Neural progenitor cell (in vitro differentiated cells): ENCODE results near the gene GJB1. TPM values are rescaled to one million over a fixed set of nuclear protein-coding genes. Genes with fewer than 3 reads are reported as not detected.
A peak's percentile ranks its signal among the peaks of the same experiment; 100 is the strongest.
"Not testable (repeated sequence)": the region's sequence is repeated elsewhere in the genome, so short reads cannot be mapped to it uniquely, and the experiment has no call there.

Experiments used
- DNase-seq: peaks from one replicate; pipeline ENCODE4 v3.0.0-alpha.2; 2016; ENCODE audit warnings: low spot score
- H2AFZ ChIP-seq: fragments of 200-600 bp; sonication (generic); replicated peaks from 2 replicates; pipeline ENCODE4 v1.6.1; 2016; ENCODE audit warnings: antibody characterized with exemption
- H3F3A ChIP-seq: fragments of 200-600 bp; sonication (generic); 2 replicates; pipeline ENCODE4 v1.6.1; 2016; ENCODE audit warnings: antibody characterized with exemption, low read depth
- H3K27ac ChIP-seq: fragments of 200-600 bp; sonication (generic); 2 replicates; pipeline ENCODE4 v1.5.1; 2016; ENCODE audit warnings: mild to moderate bottlenecking
- H3K27me3 ChIP-seq: fragments of 200-600 bp; sonication (generic); 2 replicates; pipeline ENCODE4 v1.6.1; 2016; ENCODE audit warnings: mild to moderate bottlenecking, moderate library complexity
- H3K36me3 ChIP-seq: fragments of 200-600 bp; sonication (generic); 2 replicates; pipeline ENCODE4 v1.5.1; 2016
- H3K4me1 ChIP-seq: fragments of 200-600 bp; sonication (generic); 2 replicates; pipeline ENCODE4 v1.6.1; 2016; ENCODE audit warnings: mixed run types
- H3K4me2 ChIP-seq: fragments of 200-600 bp; sonication (generic); 2 replicates; pipeline ENCODE4 v1.6.1; 2016
- H3K4me3 ChIP-seq: fragments of 200-600 bp; sonication (generic); 2 replicates; pipeline ENCODE4 v1.5.1; 2016
- H3K79me2 ChIP-seq: fragments of 200-600 bp; sonication (generic); 2 replicates; pipeline ENCODE4 v1.6.1; 2016; ENCODE audit warnings: low read depth
- H3K9ac ChIP-seq: fragments of 200-600 bp; sonication (generic); 2 replicates; pipeline ENCODE4 v1.6.1; 2016
- H3K9me3 ChIP-seq: fragments of 200-600 bp; sonication (generic); 2 replicates; pipeline ENCODE4 v1.5.1; 2016; ENCODE audit warnings: low read depth
- H4K20me1 ChIP-seq: fragments of 200-600 bp; sonication (generic); 2 replicates; pipeline ENCODE4 v1.6.1; 2016; ENCODE audit warnings: low read depth
- H3K27ac Mint-ChIP-seq: 3 replicates; pipeline ENCODE4 v1.8.0; 2021; ENCODE audit warnings: mixed read lengths
- H3K27me3 Mint-ChIP-seq: 2 replicates; pipeline ENCODE4 v1.8.0; 2022; ENCODE audit warnings: low read depth, mild to moderate bottlenecking, inconsistent platforms, moderate library complexity, mixed read lengths; ENCODE audit not compliant: insufficient read depth
- H3K36me3 Mint-ChIP-seq: 3 replicates; pipeline ENCODE4 v1.8.0; 2021; ENCODE audit warnings: mixed read lengths
- H3K4me1 Mint-ChIP-seq: 3 replicates; pipeline ENCODE4 v1.8.0; 2021; ENCODE audit warnings: mixed read lengths
- H3K4me3 Mint-ChIP-seq: 3 replicates; pipeline ENCODE4 v1.8.0; 2021; ENCODE audit warnings: mild to moderate bottlenecking, moderate library complexity, mixed read lengths
- H3K9me3 Mint-ChIP-seq: 3 replicates; pipeline ENCODE4 v1.8.0; 2020; ENCODE audit warnings: mixed read lengths
- EZH2 ChIP-seq: fragments of 200-600 bp; sonication (generic); IDR thresholded peaks from 2 replicates; pipeline ENCODE4 v1.6.1; 2017; ENCODE audit warnings: antibody characterized with exemption, mild to moderate bottlenecking, moderate library complexity
- EZH2phosphoT487 ChIP-seq: fragments of 200-600 bp; sonication (generic); IDR thresholded peaks from 2 replicates; pipeline ENCODE4 v1.6.1; 2017; ENCODE audit warnings: antibody characterized with exemption
- total RNA-seq: library from RNA; depleted of rRNA; stranded (reverse); fragments of >200 nt; gene quantifications from 2 replicates; pipeline ENCODE4 v1.2.3, GENCODE V29; 2015; ENCODE audit warnings: low replicate concordance
- TF ChIP-seq, protein P1 (sequence below): fragments of 200-600 bp; sonication (generic); IDR thresholded peaks from 2 replicates; pipeline ENCODE4 v1.5.1; 2017; ENCODE audit warnings: antibody characterized with exemption, mild to moderate bottlenecking

The GJB1 gene
- total RNA-seq, 1 donor from 2014 or later = not detected

DNA sequence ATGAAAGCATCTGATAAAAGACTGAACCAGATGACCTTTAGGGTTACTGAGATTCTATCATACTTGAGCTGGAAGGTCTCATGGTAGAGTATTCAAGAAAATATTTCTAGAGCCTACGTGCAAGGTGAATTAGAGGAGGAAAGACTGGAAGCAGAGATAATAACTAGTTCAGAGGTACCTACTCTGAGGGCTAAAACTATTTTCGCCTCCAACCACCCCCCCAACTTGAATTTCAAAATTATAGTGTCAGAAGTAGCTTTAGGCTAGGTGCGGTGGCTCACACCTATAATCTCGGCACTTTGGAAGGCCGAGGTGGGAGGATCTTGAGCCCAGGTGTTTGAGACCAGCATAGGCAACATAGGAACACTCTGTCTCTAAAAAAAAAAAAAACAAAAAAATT is 47.5 kb upstream of the GJB1 start:
- Histone ChIP-seq H3K9me3 (no peaks in the 10 kb centered on the region), H3K27me3 (no peaks in the 10 kb centered on the region), H3K4me2 (no peak overlapping the region), H3K4me3 (no peak overlapping the region), H3K79me2 (no peaks in the 10 kb centered on the region), H3K27ac (no peak overlapping the region), H3F3A (no peaks in the 10 kb centered on the region), H3K4me1 (peaks cover 4% of the 10 kb centered on the region), H2AFZ (no peak overlapping the region), H3K36me3 (no peaks in the 10 kb centered on the region), H3K9ac (no peak overlapping the region), H4K20me1 (no peaks in the 10 kb centered on the region)
- peaks cover 10% of the 10 kb centered on the region for H3K9me3 Mint-ChIP-seq
- H3K4me1 Mint-ChIP-seq = peaks cover 15% of the 10 kb centered on the region
- peaks cover 8% of the 10 kb centered on the region for H3K36me3 Mint-ChIP-seq
- no peak for DNase-seq
- TF ChIP-seq EZH2 = no peak
- TF ChIP-seq, protein P1, sequence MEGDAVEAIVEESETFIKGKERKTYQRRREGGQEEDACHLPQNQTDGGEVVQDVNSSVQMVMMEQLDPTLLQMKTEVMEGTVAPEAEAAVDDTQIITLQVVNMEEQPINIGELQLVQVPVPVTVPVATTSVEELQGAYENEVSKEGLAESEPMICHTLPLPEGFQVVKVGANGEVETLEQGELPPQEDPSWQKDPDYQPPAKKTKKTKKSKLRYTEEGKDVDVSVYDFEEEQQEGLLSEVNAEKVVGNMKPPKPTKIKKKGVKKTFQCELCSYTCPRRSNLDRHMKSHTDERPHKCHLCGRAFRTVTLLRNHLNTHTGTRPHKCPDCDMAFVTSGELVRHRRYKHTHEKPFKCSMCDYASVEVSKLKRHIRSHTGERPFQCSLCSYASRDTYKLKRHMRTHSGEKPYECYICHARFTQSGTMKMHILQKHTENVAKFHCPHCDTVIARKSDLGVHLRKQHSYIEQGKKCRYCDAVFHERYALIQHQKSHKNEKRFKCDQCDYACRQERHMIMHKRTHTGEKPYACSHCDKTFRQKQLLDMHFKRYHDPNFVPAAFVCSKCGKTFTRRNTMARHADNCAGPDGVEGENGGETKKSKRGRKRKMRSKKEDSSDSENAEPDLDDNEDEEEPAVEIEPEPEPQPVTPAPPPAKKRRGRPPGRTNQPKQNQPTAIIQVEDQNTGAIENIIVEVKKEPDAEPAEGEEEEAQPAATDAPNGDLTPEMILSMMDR = no peak
- TF ChIP-seq EZH2phosphoT487 = no peak
- H3K27ac Mint-ChIP-seq = no peak overlapping the region
- peaks cover 2% of the 10 kb centered on the region for H3K27me3 Mint-ChIP-seq
- no peak overlapping the region for H3K4me3 Mint-ChIP-seq

DNA sequence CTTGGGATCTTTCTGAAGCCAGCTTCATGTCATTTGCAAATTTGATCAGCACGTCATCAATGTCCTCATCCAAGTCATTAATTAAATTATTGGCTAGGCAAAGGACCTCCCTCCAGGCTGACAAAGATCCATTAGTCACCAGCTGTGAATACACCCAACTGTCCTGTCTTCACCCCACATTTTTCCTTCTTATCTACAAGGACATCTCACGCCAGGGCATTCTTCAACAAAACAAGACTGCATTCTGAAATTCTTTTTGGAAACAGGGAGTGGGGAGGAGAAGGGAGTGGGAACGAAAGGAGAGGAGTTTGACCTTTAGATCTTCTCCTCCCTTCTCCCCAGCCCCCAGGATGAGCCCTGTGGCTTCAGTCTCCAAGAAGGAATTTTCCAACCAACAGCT is 45.7 kb upstream of the GJB1 start:
- peaks cover 5% of the 10 kb centered on the region for H3K9me3 Mint-ChIP-seq
- Histone ChIP-seq H3K9me3 (no peaks in the 10 kb centered on the region), H3K4me1 (peaks cover 2% of the 10 kb centered on the region), H2AFZ (no peak overlapping the region), H3F3A (peaks cover 5% of the 10 kb centered on the region), H4K20me1 (no peaks in the 10 kb centered on the region), H3K4me2 (no peak overlapping the region), H3K9ac (no peak overlapping the region), H3K4me3 (no peak overlapping the region), H3K36me3 (no peaks in the 10 kb centered on the region), H3K27me3 (no peaks in the 10 kb centered on the region), H3K79me2 (no peaks in the 10 kb centered on the region), H3K27ac (no peak overlapping the region)
- peaks cover 2% of the 10 kb centered on the region for H3K36me3 Mint-ChIP-seq
- peaks cover 13% of the 10 kb centered on the region for H3K4me1 Mint-ChIP-seq
- no peak for TF ChIP-seq EZH2
- no peak for TF ChIP-seq EZH2phosphoT487
- TF ChIP-seq, protein P1 = no peak
- no peak overlapping the region for H3K4me3 Mint-ChIP-seq
- H3K27ac Mint-ChIP-seq = no peak overlapping the region
- DNase-seq = no peak
- peaks cover 2% of the 10 kb centered on the region for H3K27me3 Mint-ChIP-seq

DNA sequence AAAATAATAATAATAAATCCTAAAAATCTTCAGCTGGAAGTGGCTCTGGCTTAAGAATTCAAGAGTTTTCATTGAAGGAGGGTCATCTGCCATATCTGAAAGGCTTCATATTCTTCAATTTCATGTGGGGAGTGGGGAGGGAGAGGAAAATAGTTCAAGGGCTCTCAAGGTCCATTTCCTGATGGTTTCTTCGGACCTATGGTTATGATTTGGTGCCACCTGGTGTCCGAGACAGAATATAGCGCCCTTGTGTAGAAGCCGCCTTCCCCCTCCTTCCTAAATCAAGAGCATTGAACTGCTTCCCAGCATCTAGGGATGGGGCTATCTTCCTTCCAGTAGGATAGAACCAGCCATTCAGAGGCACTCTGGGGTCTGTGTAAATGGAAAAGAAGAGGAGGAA is 44.1 kb upstream of the GJB1 start:
- Histone ChIP-seq H3K4me3 (no peak overlapping the region), H3K4me1 (peaks cover 10% of the 10 kb centered on the region), H3K4me2 (no peak overlapping the region), H2AFZ (no peak overlapping the region), H3K27ac (no peak overlapping the region), H3K9ac (no peak overlapping the region), H3K79me2 (no peaks in the 10 kb centered on the region), H3K9me3 (no peaks in the 10 kb centered on the region), H3F3A (peaks cover 21% of the 10 kb centered on the region), H4K20me1 (no peaks in the 10 kb centered on the region), H3K27me3 (no peaks in the 10 kb centered on the region), H3K36me3 (no peaks in the 10 kb centered on the region)
- peak; percentile 68 for DNase-seq
- Mint-ChIP-seq H3K27me3 (peaks cover 5% of the 10 kb centered on the region), H3K27ac (no peak overlapping the region), H3K4me1 (peaks cover 27% of the 10 kb centered on the region), H3K9me3 (no peaks in the 10 kb centered on the region), H3K4me3 (no peak overlapping the region), H3K36me3 (no peaks in the 10 kb centered on the region)
- TF ChIP-seq EZH2phosphoT487 (no peak), EZH2 (no peak)
- TF ChIP-seq, protein P1 = peak; percentile 70

DNA sequence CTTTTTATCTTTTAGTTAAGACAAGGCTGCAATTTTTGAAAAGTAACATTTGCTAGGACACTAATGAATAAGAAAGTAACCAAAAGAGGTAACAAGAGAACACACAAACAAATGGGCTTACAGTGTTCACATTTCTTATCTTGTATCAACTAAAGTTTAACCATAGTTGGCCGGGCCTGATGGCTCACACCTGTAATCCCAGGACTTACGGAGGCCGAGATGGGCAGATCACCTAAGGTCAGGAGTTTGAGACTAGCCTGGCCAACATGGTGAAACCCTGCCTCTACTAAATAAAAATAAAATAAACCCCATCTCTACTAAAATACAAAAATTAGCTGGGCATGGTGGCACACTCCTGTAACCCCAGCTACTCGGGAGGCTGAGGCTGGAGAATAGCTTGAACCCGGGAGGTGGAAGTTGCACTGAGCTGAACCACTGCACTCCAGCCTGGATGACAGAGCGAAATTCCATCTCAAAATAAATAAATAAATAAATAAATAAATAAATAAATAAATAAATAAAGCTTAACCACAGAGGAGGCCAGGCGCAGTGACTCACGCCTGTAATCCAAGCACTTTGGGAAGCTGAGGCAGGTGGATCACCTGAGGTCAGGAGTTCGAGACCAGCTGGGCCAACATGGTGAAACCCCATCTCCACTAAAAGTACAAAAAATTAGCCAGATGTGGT is 42.3 kb upstream of the GJB1 start:
- H3K36me3 Mint-ChIP-seq, H3K9me3 Mint-ChIP-seq, H3K9ac ChIP-seq, H3K36me3 ChIP-seq, H3K9me3 ChIP-seq, H3K27me3 ChIP-seq, H4K20me1 ChIP-seq, H3K27ac ChIP-seq, H3K79me2 ChIP-seq, DNase-seq, H3K4me3 ChIP-seq, H2AFZ ChIP-seq, H3K27ac Mint-ChIP-seq, H3K27me3 Mint-ChIP-seq, H3K4me3 Mint-ChIP-seq: not testable (repeated sequence)
- Histone ChIP-seq H3K4me2 (peak overlapping the region; percentile 70), H3F3A (peaks cover 23% of the 10 kb centered on the region), H3K4me1 (peaks cover 12% of the 10 kb centered on the region)
- H3K4me1 Mint-ChIP-seq = peaks cover 39% of the 10 kb centered on the region
